Mesendoderm (in vitro differentiated cells): ENCODE measurements around the gene C16orf54.
A peak's percentile ranks its signal among the peaks of the same experiment; 100 is the strongest.
"Not testable (repeated sequence)": the region's sequence is repeated elsewhere in the genome, so short reads cannot be mapped to it uniquely, and the experiment has no call there.

ENCODE experiments used
- DNase-seq: peaks from one replicate; pipeline ENCODE4 v3.0.0; 2013
- H2AK5ac ChIP-seq: 2 replicates; pipeline ENCODE4 v1.6.1; 2013; ENCODE audit warnings: low read length, inconsistent platforms
- H2BK120ac ChIP-seq: 2 replicates; pipeline ENCODE4 v1.6.1; 2013; ENCODE audit warnings: low read depth, mild to moderate bottlenecking, low read length, moderate library complexity, mixed read lengths
- H2BK15ac ChIP-seq: replicated peaks from 2 replicates; pipeline ENCODE4 v1.6.1; 2013; ENCODE audit warnings: low read depth, mild to moderate bottlenecking, moderate library complexity
- H2BK5ac ChIP-seq: 2 replicates; pipeline ENCODE4 v1.6.1; 2013; ENCODE audit warnings: low read length, inconsistent platforms
- H3K18ac ChIP-seq: 2 replicates; pipeline ENCODE4 v1.6.1; 2013; ENCODE audit warnings: mild to moderate bottlenecking, low read length, mixed read lengths
- H3K23ac ChIP-seq: one replicate; pipeline ENCODE4 v1.6.1; 2013; ENCODE audit warnings: low read length
- H3K27ac ChIP-seq: 2 replicates; pipeline ENCODE4 v1.5.1; 2013; ENCODE audit warnings: low read depth, mild to moderate bottlenecking, inconsistent platforms, low read length, moderate library complexity
- H3K27me3 ChIP-seq: 2 replicates; pipeline ENCODE4 v1.6.1; 2013; ENCODE audit warnings: low read length, control low read depth, mild to moderate bottlenecking, inconsistent platforms; ENCODE audit not compliant: insufficient read depth, poor library complexity
- H3K36me3 ChIP-seq: 2 replicates; pipeline ENCODE4 v1.6.1; 2013; ENCODE audit warnings: low read length, inconsistent platforms; ENCODE audit not compliant: control insufficient read depth, insufficient read depth
- H3K4ac ChIP-seq: one replicate; pipeline ENCODE4 v1.6.1; 2013; ENCODE audit warnings: low read depth, mild to moderate bottlenecking, low read length, moderate library complexity
- H3K4me1 ChIP-seq: 2 replicates; pipeline ENCODE4 v1.6.1; 2013; ENCODE audit warnings: low read depth, low read length, inconsistent platforms; ENCODE audit not compliant: control insufficient read depth
- H3K4me2 ChIP-seq: 2 replicates; pipeline ENCODE4 v1.6.1; 2013; ENCODE audit warnings: low read length
- H3K4me3 ChIP-seq: 2 replicates; pipeline ENCODE4 v1.5.1; 2013; ENCODE audit warnings: mild to moderate bottlenecking, low read length
- H3K56ac ChIP-seq: one replicate; pipeline ENCODE4 v1.6.1; 2013; ENCODE audit warnings: low read length
- H3K79me1 ChIP-seq: 2 replicates; pipeline ENCODE4 v1.6.1; 2013; ENCODE audit warnings: low read length, inconsistent platforms
- H3K79me2 ChIP-seq: 2 replicates; pipeline ENCODE4 v1.6.1; 2013; ENCODE audit warnings: mild to moderate bottlenecking, low read length; ENCODE audit not compliant: control insufficient read depth, insufficient read depth
- H3K9ac ChIP-seq: 2 replicates; pipeline ENCODE4 v1.6.1; 2013; ENCODE audit warnings: low read length, inconsistent platforms
- H4K5ac ChIP-seq: one replicate; pipeline ENCODE4 v1.6.1; 2013; ENCODE audit warnings: low read length
- H4K8ac ChIP-seq: one replicate; pipeline ENCODE4 v1.6.1; 2013; ENCODE audit warnings: low read depth, mild to moderate bottlenecking, control low read depth, low read length, moderate library complexity
- WGBS: extraction: QIAGEN DNeasy Blood & Tissue Kit; methylation state at CpG from one replicate; pipeline ENCODE4 v1.1.7; 2013; ENCODE audit warnings: low lambda C conversion rate, missing lambda C conversion rate; ENCODE audit not compliant: insufficient coverage; ENCODE audit errors: extremely low coverage; 5-methylcytosine and 5-hydroxymethylcytosine counted together

The C16orf54 gene

GRCh38 chr16:29765167-29766032, 19.6 kb upstream of the C16orf54 start:
- Histone ChIP-seq H2AK5ac (no peak overlapping the region), H3K9ac (no peak overlapping the region), H4K8ac (no peak overlapping the region), H2BK120ac (no peak overlapping the region), H3K56ac (no peak overlapping the region), H3K27ac (no peak overlapping the region), H3K79me1 (no peaks in the 10 kb centered on the region), H3K4me2 (no peak overlapping the region), H4K5ac (no peak overlapping the region), H3K79me2 (no peaks in the 10 kb centered on the region), H2BK15ac (no peak overlapping the region), H3K18ac (no peak overlapping the region), H3K4ac (no peak overlapping the region), H3K36me3 (no peaks in the 10 kb centered on the region), H3K4me3 (no peak overlapping the region), H3K27me3 (no peaks in the 10 kb centered on the region), H2BK5ac (no peak overlapping the region), H3K4me1 (no peaks in the 10 kb centered on the region), H3K23ac (no peak overlapping the region)
- WGBS, result no CpG with 5 or more reads among the region's 15 CpGs
- no peak for DNase-seq

DNA sequence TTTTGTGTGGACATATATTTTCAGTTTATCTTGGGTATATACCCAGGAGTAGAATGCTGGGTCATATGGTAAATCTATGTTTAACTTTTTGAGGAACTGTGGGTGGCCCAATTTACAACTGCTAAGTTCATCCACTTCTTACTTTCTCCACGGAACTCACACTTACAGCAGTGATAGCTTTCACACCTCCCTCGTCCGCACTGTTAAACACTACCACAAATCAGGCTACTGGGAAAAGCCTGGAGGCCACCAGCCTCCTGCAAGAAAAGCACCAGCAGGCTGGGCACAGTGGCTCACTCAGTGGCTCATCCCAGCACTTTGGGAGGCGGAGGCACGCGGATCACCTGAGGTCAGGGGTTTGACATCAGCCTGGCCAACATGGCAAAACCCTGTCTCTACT, 17.5 kb upstream of the C16orf54 start:
- no peak overlapping the region for H3K27ac ChIP-seq
- no peak overlapping the region for H3K18ac ChIP-seq
- no peak overlapping the region for H3K4me2 ChIP-seq
- H2AK5ac ChIP-seq, result no peak overlapping the region
- H3K79me1 ChIP-seq, result no peaks in the 10 kb centered on the region
- H3K56ac ChIP-seq, result no peak overlapping the region
- no peak overlapping the region for H3K4me3 ChIP-seq
- no peak overlapping the region for H2BK5ac ChIP-seq
- H4K8ac ChIP-seq, result no peak overlapping the region
- H3K4ac ChIP-seq, result no peak overlapping the region
- DNase-seq, result no peak
- H3K9ac ChIP-seq, result no peak overlapping the region
- H2BK120ac ChIP-seq, result no peak overlapping the region
- no CpG with 5 or more reads among the region's 6 CpGs for WGBS
- H3K79me2 ChIP-seq, result no peaks in the 10 kb centered on the region
- no peak overlapping the region for H2BK15ac ChIP-seq
- H3K4me1 ChIP-seq, result no peaks in the 10 kb centered on the region
- no peak overlapping the region for H4K5ac ChIP-seq
- H3K27me3 ChIP-seq, result no peaks in the 10 kb centered on the region
- H3K23ac ChIP-seq, result no peak overlapping the region
- no peaks in the 10 kb centered on the region for H3K36me3 ChIP-seq

DNA sequence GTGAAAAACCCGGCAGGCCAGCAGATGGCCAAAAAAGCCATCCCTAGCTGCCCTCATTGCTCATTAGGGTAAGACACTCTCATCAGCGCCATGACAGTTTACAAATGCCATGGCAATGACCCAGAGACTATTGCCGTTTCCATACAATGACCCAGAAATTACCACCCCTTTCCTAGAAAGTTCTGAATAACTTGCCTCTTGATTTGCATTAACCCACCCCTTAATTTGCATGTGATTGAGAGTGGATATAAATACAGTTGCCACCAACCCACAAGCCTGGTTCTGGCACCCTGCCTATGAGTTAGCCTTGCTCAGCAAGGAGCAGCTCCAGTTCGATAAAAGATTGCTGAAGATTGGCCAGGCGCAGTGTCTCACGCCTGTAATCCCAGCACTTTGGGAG, 16.1 kb upstream of the C16orf54 start:
- no peak overlapping the region for H3K23ac ChIP-seq
- H3K79me2 ChIP-seq, result no peaks in the 10 kb centered on the region
- H3K18ac ChIP-seq, result no peak overlapping the region
- no CpG with 5 or more reads among the region's 6 CpGs for WGBS
- no peaks in the 10 kb centered on the region for H3K36me3 ChIP-seq
- DNase-seq, result peak; percentile 61
- H3K4me2 ChIP-seq, result no peak overlapping the region
- H2BK5ac ChIP-seq, result no peak overlapping the region
- no peak overlapping the region for H4K5ac ChIP-seq
- no peak overlapping the region for H3K4me3 ChIP-seq
- H3K56ac ChIP-seq, result no peak overlapping the region
- H3K27me3 ChIP-seq, result no peaks in the 10 kb centered on the region
- H2BK15ac ChIP-seq, result no peak overlapping the region
- H2AK5ac ChIP-seq, result no peak overlapping the region
- H2BK120ac ChIP-seq, result no peak overlapping the region
- no peak overlapping the region for H3K9ac ChIP-seq
- H3K27ac ChIP-seq, result no peak overlapping the region
- no peak overlapping the region for H4K8ac ChIP-seq
- H3K4ac ChIP-seq, result no peak overlapping the region
- H3K79me1 ChIP-seq, result no peaks in the 10 kb centered on the region
- H3K4me1 ChIP-seq, result no peaks in the 10 kb centered on the region

GRCh38 chr16:29761280-29761651, 15.5 kb upstream of the C16orf54 start:
- not testable (repeated sequence) for H3K36me3 ChIP-seq, H3K4ac ChIP-seq, H3K56ac ChIP-seq, H3K23ac ChIP-seq, H3K4me3 ChIP-seq, H2BK15ac ChIP-seq, H3K18ac ChIP-seq, H3K79me2 ChIP-seq, H3K4me1 ChIP-seq, H3K27me3 ChIP-seq, H2BK120ac ChIP-seq, H4K8ac ChIP-seq, H2AK5ac ChIP-seq, H3K27ac ChIP-seq, H3K79me1 ChIP-seq, H2BK5ac ChIP-seq, H4K5ac ChIP-seq, DNase-seq, H3K9ac ChIP-seq, H3K4me2 ChIP-seq
- no CpG with 5 or more reads among the region's 8 CpGs for WGBS

- Histone ChIP-seq H3K23ac (no peak overlapping the region), H3K36me3 (no peaks in the 10 kb centered on the region), H3K9ac (no peak overlapping the region), H2BK5ac (no peak overlapping the region), H2AK5ac (no peak overlapping the region), H2BK15ac (no peak overlapping the region), H3K4me1 (no peaks in the 10 kb centered on the region), H3K4me2 (no peak overlapping the region), H3K18ac (no peak overlapping the region), H3K4me3 (no peak overlapping the region), H3K27ac (no peak overlapping the region), H4K8ac (no peak overlapping the region), H4K5ac (no peak overlapping the region), H3K4ac (no peak overlapping the region), H2BK120ac (no peak overlapping the region), H3K27me3 (no peaks in the 10 kb centered on the region), H3K79me2 (no peaks in the 10 kb centered on the region), H3K79me1 (no peaks in the 10 kb centered on the region), H3K56ac (no peak overlapping the region)
- WGBS, result no CpG with 5 or more reads among the region's 9 CpGs
- DNase-seq, result no peak
Observed at GRCh38 chr16:29760567-29761279, 14.9 kb upstream of the C16orf54 start.
